Liver (tissue), 9 donors: ENCODE measurements around the gene FTO. TPM values are rescaled to one million over a fixed set of nuclear protein-coding genes. Genes with fewer than 3 reads are reported as not detected.

Experiments
- DNase-seq: peaks from one replicate; pipeline ENCODE4 v3.0.0-alpha.2; 2017; ENCODE audit warnings: low spot score
- H3K27ac ChIP-seq, 2 donors: one replicate each; pipeline ENCODE4 v1.7.0; 2013; ENCODE audit warnings: inconsistent platforms in 2 of 2, low read length in 2 of 2, control low read depth in 1 of 2, low read depth in 1 of 2, mild to moderate bottlenecking in 1 of 2
- H3K27me3 ChIP-seq, 4 donors: one replicate each; pipeline versions ENCODE4 v1.6.1 to v1.7.0; 2013; ENCODE audit warnings: low read length in 3 of 4, inconsistent platforms in 1 of 4, mild to moderate bottlenecking in 1 of 4, moderate library complexity in 1 of 4; ENCODE audit not compliant: control insufficient read depth in 4 of 4, insufficient read depth in 4 of 4
- H3K36me3 ChIP-seq, 4 donors: one replicate each; pipeline versions ENCODE4 v1.6.1 to v1.7.0; 2013; ENCODE audit warnings: low read length in 3 of 4, mild to moderate bottlenecking in 3 of 4, low read depth in 1 of 4, moderate library complexity in 1 of 4; ENCODE audit not compliant: control insufficient read depth in 4 of 4, insufficient read depth in 3 of 4
- H3K4me1 ChIP-seq, 4 donors: one replicate each; pipeline versions ENCODE4 v1.6.1 to v1.7.0; 2013; ENCODE audit warnings: low read length in 3 of 4, mild to moderate bottlenecking in 3 of 4, moderate library complexity in 1 of 4; ENCODE audit not compliant: control insufficient read depth in 4 of 4, insufficient read depth in 4 of 4
- H3K4me3 ChIP-seq, 3 donors: one replicate each; pipeline versions ENCODE4 v1.6.1 to v1.7.0; 2013; ENCODE audit warnings: low read length in 3 of 3, control low read depth in 1 of 3, low read depth in 1 of 3, mild to moderate bottlenecking in 1 of 3
- H3K9ac ChIP-seq, 2 donors: one replicate each; pipeline ENCODE4 v1.7.0; 2013; ENCODE audit warnings: low read length in 2 of 2, mild to moderate bottlenecking in 2 of 2, moderate library complexity in 2 of 2, control low read depth in 1 of 2, low read depth in 1 of 2
- H3K9me3 ChIP-seq, 4 donors: one replicate each; pipeline versions ENCODE4 v1.6.1 to v1.7.0; 2013; ENCODE audit warnings: low read length in 3 of 4; ENCODE audit not compliant: control insufficient read depth in 4 of 4
- ATF3 ChIP-seq: IDR thresholded peaks from 2 replicates; pipeline ENCODE4 v1.6.1; 2016; ENCODE audit warnings: antibody characterized with exemption
- CTCF ChIP-seq: fragments of 150-350 bp; IDR thresholded peaks from 2 replicates; pipeline ENCODE4 v1.5.1; 2017; ENCODE audit warnings: improper control_type of control experiment, low read depth, low read length; ENCODE audit not compliant: missing input control
- EGR1 ChIP-seq, 2 donors: IDR thresholded peaks; 2 replicates each; pipeline ENCODE4 v1.6.1; 2016 to 2018; ENCODE audit warnings: antibody characterized with exemption in 2 of 2, low read depth in 2 of 2
- FOXA1 ChIP-seq: IDR thresholded peaks from 2 replicates; pipeline ENCODE4 v1.6.1; 2016; ENCODE audit warnings: antibody characterized with exemption
- FOXA2 ChIP-seq: IDR thresholded peaks from 2 replicates; pipeline ENCODE4 v1.6.1; 2016; ENCODE audit warnings: antibody characterized with exemption
- GABPA ChIP-seq, 2 donors: IDR thresholded peaks in 1 of 2; conservative IDR thresholded peaks in 1 of 2; 2 replicates each; pipeline ENCODE4 v1.6.1; 2016; ENCODE audit warnings: antibody characterized with exemption in 2 of 2, mild to moderate bottlenecking in 1 of 2, moderate library complexity in 1 of 2
- HNF4G ChIP-seq: IDR thresholded peaks from 2 replicates; pipeline ENCODE4 v1.6.1; 2016; ENCODE audit warnings: antibody characterized with exemption
- JUND ChIP-seq, 2 donors: IDR thresholded peaks; 2 replicates each; pipeline ENCODE4 v1.6.1; 2016; ENCODE audit warnings: antibody characterized with exemption in 2 of 2
- NR2F2 ChIP-seq: IDR thresholded peaks from 2 replicates; pipeline ENCODE4 v1.6.1; 2016; ENCODE audit warnings: antibody characterized with exemption
- RAD21 ChIP-seq, 2 donors: IDR thresholded peaks; 2 replicates each; pipeline ENCODE4 v1.6.1; 2016; ENCODE audit warnings: antibody characterized with exemption in 2 of 2, mild to moderate bottlenecking in 2 of 2
- REST ChIP-seq: IDR thresholded peaks from 2 replicates; pipeline ENCODE4 v1.6.1; 2016; ENCODE audit warnings: antibody characterized with exemption, mild to moderate bottlenecking
- RXRA ChIP-seq, 2 donors: IDR thresholded peaks; 2 replicates each; pipeline ENCODE4 v1.6.1; 2017 to 2018; ENCODE audit warnings: antibody characterized with exemption in 2 of 2, mild to moderate bottlenecking in 1 of 2
- SP1 ChIP-seq: IDR thresholded peaks from 2 replicates; pipeline ENCODE4 v1.6.1; 2018; ENCODE audit warnings: antibody characterized with exemption, mild to moderate bottlenecking
- TAF1 ChIP-seq: conservative IDR thresholded peaks from 2 replicates; pipeline ENCODE4 v1.6.1; 2016; ENCODE audit warnings: antibody characterized with exemption, mild to moderate bottlenecking
- YY1 ChIP-seq: IDR thresholded peaks from 2 replicates; pipeline ENCODE4 v1.6.1; 2016; ENCODE audit warnings: antibody characterized with exemption, mild to moderate bottlenecking
- ZBTB33 ChIP-seq: IDR thresholded peaks from 2 replicates; pipeline ENCODE4 v1.6.1; 2016; ENCODE audit warnings: antibody characterized with exemption
- WGBS: extraction: QIAGEN DNeasy Blood & Tissue Kit; methylation state at CpG from one replicate; pipeline ENCODE4 v1.1.7; 2013; 5-methylcytosine and 5-hydroxymethylcytosine counted together
- polyA plus RNA-seq, 2 donors: library from polyadenylated mRNA; stranded (reverse) in 1 of 2; unstranded in 1 of 2; fragments of 200-250 nt in 1 of 2; fragments of >200 nt in 1 of 2; fragmentation: Nextera tagmentation in 1 of 2; extraction: Ambion mirVana in 1 of 2; gene quantifications; one replicate each; pipeline versions ENCODE4 v1.2.1 to v1.2.3, GENCODE V29; 2013 to 2015
- total RNA-seq, 2 donors: library from RNA; depleted of rRNA; stranded (reverse); fragments of >200 nt; gene quantifications; one replicate each; pipeline ENCODE4 v1.2.3, GENCODE V29; 2014
- donor health status: healthy.
- donor health status: healthy.
- donor health status: healthy.
- donor health status: healthy.
- donor health status: healthy.

FTO gene
- total and polyA plus RNA-seq, 4 donors = 12.0 to 54.2 (median 24.6) TPM

- TF ChIP-seq ATF3 (no peak), CTCF (no peak), EGR1 (IDR thresholded peaks at IDR 0.05; ENCODE audit: low read depth in 2 of 2) (no peak), HNF4G (no peak)
Observed at GRCh38 chr16:53785916-53786315, 82.0 kb downstream of the FTO start (continued).

- WGBS = 97% methylated on average over 2 of the region's 2 CpGs
- H3K9ac ChIP-seq = no peak overlapping the region
- H3K4me3 ChIP-seq = no peak overlapping the region
- TF ChIP-seq YY1 (no peak), REST (no peak), TAF1 (no peak), ATF3 (no peak), HNF4G (no peak), RXRA (IDR thresholded peaks at IDR 0.05) (no peak), RAD21 (IDR thresholded peaks at IDR 0.05) (no peak), NR2F2 (no peak), JUND (IDR thresholded peaks at IDR 0.05) (no peak), ZBTB33 (no peak), GABPA (IDR thresholded peaks at IDR 0.05 in 1 of 2, conservative IDR thresholded peaks at IDR 0.05 in 1 of 2) (no peak), FOXA2 (no peak), SP1 (no peak), FOXA1 (no peak)
- DNase-seq = no peak
- H3K4me1 ChIP-seq = peaks cover 0 to 2% (median 0%) of the 10 kb centered on the region in 4 donors
- H3K27me3 ChIP-seq = no peaks in the 10 kb centered on the region
- no peaks in the 10 kb centered on the region for H3K36me3 ChIP-seq
- H3K9me3 ChIP-seq = no peaks in the 10 kb centered on the region
- no peak overlapping the region for H3K27ac ChIP-seq
Observed at GRCh38 chr16:53787423-53787822, 83.5 kb downstream of the FTO start.
